ENCODE measurements around the gene LAMC3.
"Not testable (repeated sequence)": the region's sequence is repeated elsewhere in the genome, so short reads cannot be mapped to it uniquely, and the experiment has no call there.

LAMC3 gene

DNA sequence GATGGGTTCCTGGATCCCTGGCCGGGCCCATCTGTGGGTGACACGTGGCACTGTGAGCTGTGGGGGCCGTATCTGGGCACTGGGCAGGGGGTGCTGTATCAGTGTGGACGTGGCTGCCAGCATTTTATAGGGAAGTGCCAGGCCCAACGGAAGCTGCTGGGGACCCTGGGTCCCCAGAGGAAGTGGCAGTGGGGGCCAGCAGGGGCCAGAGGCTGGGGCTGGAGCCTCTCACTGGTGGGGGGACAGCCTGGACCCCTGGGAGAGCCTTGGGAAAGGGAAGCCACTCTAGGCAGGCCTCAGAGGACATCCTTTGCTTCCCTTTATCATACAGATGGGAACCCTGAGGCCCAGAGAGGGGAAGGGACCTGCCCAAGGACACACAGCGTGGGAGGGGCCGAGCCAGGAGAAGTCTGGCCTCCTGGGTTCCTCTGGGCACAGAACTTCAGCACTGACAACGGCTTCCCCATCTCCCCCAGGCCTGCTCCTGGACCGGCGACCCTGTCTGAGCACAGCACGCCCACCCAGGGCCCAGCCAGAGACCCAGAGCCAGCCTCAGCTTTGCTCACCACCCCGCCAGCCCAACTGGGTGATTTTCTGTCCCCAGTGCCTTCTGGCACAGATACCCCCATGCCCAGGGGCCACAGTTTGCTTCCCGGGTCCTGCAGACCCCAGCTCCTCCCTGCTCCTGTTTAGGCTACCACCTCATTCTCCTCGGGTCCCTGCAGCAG is 15.5 kb upstream of the LAMC3 start:
- DNase-seq, result no peak

DNA sequence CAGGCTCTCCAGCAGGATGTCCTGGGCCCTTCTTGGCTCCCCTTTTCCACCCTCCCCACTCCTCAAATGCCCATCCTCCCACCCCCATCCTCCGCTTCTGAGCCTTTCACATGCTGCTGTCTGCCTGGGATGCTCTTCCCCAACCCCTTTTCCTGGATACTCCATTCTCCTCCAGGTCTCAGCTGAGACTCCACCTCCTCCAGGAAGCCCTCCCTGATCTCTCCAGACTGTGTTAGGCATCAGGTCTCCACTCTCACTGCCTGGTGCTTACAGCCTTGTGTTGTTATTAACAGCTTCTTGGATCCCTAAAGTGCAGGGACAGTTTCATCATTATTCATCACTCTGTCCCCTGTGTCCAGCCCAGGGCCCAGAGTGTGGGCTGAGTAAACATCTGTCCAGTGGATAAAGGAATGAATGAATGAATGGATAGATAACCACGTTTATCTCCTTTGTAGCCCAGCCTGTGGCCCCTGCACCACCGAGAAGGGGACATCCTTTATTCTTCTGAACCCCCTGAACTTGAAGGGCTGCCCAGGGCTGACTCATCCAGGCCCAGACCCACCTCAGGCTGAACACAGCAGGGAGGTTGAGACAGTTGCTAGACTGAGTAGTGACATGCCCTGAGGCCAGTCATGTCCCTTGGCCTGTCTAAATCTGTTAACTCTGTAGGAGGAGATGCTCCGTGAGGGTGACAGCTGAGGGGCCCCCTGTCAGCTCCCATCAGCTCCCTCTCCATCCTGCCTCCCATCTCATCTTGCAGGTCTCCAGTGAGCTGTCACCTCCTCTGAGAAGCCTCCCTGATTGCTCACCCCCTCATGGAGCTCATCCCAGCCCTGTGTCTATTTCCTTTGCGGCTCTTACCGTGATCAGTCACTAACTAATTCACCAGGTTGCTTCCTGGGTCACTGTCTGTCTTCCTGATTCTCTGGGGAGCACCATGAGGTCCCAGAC is 14.6 kb upstream of the LAMC3 start:
- no peak for DNase-seq

DNA sequence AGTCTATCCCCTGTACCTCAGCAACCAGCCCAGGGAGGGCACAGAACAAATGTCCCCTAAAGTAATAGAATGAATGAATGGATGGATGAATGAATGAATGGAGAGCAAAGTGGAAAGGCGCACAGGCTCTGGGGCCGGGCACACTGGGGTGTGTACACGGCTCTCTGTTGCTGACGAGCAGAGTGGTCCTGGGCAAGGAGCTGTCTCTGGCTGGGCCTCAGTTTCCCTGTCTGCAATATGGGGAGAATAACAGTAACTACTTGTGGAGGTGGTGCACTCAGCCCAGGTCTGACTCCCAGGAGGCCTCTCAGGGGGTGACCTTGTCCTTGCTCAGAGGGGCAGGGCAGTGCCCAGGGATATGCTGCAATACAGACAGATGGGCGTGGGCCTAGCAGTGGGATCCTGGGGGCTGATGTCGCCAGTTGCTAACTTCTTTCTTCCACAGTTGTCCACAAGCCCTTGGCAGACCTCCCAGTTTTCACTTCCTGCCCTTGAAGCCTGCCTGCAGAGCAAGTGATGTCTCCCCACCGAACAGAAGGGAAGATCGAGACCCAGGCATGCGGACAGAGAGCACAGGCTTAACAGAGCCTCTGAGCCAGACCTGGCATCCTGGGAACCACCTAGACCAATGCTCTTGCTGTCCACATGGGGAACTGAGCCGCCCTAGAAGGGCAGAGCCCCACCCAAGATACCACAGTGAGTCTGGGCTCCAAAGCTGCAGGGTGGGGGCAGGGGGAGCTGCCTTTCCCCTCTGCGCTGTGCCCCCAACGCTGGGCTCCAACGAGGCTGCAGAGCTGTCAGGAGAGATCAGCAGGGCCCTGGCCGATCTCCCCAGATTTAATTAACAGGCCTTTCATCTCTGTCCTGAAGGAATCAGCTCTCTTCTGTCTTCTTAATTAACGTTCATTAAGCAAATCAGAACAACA is 13.6 kb upstream of the LAMC3 start:
- DNase-seq, result peak; percentile 20

DNA sequence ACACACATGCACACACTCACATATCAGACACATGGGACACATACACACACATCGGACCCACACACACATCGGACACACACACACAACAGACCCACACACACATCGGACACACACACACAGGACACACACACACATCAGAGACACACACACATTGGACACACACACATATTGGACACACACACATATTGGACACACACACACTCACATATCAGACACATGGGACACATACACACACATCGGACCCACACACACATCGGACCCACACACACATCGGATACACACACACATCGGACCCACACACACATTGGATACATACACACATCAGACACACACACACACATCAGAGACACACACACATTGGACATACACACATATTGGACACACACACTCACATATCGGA is 12.8 kb upstream of the LAMC3 start:
- no peak for DNase-seq

DNA sequence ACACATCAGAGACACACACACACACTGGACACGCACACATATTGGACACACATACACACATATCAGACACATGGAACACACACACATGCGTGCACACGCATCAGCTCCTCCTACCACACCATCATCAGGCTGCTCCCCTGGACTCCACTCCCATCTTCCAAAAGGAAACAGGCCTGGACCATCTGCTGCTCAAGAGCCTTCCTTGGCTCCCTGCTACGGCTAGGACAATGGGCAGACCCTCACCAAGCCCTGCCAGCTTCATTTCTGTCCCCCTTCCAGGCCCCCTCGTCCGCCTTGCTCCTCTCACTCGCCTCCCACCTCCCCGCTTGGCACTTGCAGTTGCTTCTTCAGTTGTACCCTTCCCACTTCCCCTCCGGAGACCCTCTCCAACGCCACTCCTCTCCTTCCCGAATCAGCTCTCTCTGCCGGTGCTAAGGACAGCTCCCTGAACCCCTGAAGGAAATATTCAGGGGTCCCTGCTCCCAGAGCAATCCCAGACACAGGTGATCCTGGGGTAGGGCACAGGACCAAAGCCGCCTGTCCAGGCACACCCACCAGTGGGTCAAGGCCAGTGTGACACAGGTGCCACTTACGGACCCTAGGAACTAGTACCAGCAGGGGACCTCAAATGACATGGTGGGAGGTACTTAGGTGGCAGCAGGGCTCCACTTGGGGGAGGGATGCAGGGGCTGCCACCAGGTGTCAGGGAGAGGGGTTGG is 12.1 kb upstream of the LAMC3 start:
- DNase-seq, result no peak

DNA sequence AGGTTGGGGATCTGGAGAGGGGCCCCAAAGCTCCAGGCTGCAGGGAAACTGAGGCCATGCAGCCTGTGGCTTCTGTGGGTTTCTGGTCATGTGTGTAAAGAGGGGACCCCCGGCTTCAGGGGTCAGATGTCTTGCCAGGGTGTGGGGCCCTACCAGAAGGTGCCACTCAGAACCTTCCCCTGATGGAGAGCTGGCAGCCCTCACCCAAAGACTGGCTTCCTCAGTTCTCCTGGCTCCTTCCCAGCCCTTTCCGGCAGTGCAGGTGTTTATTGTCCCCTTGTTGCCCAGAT is 11.6 kb upstream of the LAMC3 start:
- no peak for DNase-seq

DNA sequence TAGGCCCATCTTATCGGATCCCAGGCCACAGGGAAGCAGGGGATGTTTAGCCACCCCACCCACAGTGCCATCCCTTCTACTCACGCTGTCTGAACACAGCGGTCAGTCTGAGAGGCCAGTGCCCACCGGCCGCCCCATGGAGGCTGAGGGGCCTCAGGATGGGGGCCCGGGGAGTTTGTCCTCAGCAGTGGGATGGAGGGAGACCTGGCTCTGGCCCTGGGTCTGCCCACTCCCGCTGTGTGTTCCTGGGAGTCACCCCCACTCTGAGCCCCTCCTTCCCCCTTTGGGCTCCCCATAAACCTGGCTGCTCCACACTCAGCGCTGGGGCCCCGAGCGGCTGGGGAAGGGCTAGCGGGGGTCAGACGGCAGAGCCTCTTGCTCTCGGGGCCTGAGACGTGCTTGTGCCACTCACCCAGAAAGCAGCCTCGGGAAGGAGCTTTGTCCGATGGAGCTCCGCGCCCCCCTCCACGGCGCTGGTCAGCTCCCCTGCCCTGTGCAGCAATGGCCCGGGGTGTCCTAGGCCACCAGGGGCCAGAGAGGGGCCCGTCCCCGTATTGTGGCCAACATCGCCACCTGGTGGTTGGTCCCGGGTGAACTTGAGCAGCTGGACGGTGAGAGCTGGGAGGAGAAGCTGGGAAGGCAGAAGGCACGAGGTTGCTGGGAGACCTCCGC is 10.9 kb upstream of the LAMC3 start:
- DNase-seq, result peak; percentile 79

DNA sequence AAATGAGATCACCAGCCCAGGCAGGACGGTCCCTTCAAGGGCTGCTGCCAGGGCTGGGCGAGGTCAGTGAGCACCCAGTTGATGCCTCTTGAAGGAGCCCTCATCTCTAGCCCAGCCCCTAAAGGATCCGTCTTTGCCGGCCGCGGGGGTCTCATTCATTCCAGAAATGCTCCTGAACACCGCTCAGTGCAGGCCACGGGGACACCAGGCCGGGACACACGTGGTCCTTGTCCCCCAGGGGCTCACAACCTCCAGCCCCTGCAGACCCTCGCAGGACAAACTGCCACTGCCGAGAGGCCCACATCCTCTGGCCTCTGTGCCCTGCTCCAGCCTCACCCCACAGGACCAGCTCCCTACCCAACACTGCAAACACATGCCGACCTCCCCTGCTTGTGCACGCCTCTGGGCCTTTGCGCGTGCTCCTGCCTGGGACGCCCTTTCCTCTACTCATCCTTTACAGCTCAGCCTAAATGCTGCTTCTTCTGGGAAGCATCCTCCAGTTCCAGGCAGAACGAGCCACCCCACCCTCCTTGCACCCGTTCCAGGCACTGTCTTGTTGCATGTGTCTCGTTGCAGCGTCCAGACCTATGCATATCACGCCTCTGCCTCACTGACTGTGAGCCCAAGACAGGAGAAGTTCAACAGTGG is 10.3 kb upstream of the LAMC3 start:
- no peak for DNase-seq

DNA sequence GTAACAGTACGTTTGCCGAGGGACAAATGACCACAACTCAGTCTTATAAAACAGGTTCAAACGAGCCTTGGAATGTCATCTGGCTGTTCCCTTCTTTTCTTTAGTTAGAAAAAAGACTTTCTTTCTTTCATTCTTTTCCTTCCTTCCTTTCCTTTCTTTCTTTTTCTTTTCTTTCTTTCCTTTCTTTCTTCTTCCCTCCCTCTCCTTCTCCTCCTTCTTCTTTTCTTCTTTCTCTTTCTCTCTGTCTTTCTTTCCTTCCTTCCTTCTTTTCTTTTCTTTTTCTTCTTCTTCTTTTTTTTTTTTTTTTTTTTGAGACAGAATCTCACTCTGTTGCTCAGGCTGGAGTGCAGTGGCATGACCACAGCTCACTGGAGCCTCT is 9.7 kb upstream of the LAMC3 start:
- no peak for DNase-seq

DNA sequence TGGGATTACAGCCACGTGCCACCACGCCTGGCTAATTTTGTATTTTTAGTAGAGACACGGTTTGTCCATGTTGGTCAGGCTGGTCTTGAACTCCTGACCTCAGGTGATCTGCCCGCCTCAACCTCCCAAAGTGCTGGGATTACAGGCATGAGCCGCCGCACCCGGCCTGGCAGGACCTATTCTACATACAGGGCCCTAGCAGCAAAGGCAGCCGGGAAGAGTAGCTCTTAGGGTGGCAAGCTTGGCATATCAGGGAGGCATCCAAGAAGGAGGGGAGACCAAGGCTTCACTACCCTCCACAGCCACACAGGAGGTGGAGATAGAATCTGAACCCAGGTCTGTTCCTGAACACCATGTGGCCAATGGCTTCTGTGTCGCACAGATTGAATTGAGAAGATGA is 8.4 kb upstream of the LAMC3 start:
- not testable (repeated sequence) for DNase-seq

DNA sequence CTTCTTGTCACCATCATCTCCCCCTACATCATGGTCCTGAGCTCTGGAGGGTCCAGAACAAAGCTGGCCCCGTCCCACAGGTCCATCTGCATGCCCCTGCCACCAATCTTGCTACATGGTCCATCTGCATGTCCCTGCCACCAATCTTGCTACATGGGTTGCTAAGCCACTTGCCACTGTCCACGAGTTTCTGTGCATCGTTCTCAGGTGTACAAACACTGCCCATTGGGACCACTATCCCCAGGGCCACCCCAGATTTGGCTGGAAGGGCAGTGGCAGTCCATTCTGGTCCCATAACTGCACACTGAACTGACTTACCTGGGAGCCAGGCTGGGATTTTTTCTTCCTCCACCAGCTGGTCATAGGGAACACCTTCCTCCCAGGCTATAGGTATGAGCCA is 8.0 kb upstream of the LAMC3 start:
- no peak for DNase-seq

DNA sequence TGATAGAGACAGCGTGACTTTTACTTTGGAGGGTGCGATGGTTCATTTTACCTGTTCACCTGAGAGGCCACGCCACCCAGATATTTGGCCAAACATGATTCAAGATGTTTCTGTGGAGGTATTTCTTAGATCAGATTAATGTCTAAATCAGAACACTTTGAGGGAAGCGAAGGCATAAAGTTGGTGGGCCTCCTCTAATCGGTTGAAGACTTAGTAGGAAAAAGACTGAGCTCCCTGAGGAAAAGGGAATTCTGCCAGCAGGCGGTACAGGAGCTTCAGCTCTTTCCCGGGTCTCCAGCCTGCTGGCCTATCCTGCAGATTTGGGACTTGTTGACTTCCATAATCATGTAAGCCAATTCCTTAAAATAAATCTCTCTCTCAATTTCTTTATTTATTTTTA is 7.0 kb upstream of the LAMC3 start:
- DNase-seq, result no peak

DNA sequence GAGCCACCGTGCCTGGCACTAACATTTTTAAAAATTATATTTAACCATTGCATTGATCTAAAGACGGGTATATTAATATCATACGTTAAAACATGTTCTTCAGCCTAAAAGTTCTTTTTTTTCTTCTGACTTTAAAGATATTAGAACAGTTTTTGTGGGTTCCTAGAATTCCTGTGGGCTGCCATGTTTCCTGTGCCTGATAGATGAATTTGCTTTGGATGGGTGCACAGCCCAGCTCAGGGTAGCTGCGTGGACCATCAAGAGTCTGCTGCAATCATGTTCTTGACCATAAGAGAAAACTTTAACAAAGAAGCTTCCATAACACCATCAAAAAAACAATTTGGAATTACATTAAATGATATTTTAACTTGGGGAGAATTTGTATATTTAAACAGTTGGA is 2.4 kb upstream of the LAMC3 start:
- no peak for DNase-seq

DNA sequence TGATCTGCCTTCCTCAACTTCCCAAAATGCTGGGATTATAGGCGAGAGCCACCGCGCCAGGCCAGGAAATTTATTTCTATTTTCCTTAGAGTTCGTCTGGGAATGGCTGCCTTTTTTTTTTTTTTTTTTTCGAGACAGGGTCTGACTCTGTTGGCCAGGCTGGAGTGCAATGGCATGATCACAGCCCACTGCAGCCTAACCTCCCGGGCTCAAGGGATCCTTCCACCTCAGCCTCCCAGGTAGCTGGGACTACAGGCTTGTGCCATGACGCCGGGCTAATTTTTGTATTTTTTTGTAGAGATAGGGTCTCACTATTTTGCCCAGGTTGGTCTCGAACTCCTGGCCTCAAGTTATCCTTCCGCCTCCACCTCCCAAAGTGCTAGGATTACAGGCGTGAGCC is 888 bp upstream of the LAMC3 start:
- DNase-seq, result no peak

DNA sequence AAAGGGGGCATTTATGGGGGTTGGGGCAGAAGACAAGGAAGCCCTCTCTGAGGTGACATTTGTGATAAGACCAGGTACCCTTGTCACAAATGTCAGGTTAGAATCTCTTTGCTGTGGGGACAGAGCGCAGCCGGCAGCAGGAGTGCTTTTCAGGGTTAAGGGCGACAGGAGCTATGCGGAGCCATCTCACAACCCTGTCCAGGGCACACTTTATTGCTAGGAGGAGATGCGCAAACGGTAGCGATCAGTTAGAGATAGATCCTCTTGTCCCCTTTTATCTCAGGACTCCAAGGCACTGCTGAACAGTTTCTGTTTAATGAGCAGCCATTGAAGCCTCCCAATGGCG is 438 bp upstream of the LAMC3 start:
- DNase-seq, result no peak

DNA sequence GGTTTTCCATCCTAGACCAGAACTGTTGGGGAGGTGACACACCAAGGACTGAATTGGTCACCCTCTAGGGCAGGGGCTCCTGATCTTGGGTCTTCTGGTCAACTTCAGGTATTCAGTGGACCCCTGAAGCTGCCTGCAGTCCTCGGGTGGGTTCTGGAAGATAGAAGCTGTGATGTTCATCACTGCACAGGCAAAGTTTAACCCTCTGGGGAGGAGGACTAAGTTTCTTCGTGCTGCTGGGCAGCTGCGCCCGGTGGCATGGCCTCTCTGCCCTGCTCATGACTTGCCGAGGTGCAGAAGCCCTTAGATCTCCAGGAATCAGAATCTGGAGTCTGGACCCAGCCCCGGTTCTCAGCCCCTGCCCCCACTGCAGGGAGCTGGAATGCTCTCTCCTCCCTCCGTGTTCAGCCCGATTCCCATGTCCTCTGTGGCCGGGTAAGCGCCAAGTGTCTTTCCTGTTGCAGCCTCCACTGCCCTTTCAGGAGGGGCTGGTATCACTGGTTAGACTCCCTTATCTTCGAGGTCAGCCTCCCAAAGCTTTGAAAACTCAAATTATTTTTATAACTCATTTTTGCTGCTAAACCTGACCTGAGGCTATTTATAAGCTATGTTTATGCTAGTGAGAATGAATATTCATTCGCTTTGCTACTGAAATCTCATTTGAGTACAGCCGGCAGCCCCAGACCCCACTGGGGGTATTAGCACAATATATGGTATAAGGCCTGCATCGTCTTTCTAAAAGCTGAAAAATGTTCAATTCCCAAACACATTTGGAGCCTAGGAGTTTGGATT is 1.7 kb downstream of the LAMC3 start:
- no peak for DNase-seq

DNA sequence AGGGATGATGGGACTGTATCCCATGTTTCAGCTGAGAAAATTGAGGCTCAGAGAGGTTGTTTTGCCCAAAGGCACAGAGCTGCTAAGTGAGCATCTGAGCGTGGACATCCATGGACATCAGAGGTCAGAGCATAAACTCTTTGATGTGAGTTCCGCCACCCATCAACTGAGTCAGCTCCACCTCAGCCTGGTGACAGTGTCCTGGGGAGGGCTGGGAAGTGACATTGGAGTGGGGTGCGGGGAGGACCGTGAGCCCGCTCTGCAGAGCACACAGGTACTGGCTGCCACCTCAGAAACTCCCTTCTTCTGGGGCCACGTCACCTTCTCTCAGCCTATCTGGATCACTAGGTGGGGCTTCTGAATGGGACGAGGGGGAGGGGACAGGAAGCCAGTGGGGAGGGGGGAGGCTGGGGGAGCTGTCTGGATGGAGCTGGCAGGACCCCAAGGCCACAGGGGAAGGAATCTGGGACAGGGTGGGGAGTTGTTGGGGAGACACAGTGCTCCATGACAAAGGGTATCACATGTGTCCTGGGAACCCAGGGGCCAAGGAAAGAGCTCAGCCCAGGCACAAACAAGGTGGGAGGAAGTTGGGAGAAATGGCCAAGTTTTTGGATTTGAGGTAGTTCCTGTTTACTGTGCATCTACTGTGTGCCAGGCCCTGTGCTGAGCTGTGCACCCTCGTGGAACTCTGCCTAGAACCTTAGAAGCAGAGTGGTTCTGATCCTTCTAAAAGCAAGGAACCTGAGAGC is 2.5 kb downstream of the LAMC3 start:
- no peak for DNase-seq

DNA sequence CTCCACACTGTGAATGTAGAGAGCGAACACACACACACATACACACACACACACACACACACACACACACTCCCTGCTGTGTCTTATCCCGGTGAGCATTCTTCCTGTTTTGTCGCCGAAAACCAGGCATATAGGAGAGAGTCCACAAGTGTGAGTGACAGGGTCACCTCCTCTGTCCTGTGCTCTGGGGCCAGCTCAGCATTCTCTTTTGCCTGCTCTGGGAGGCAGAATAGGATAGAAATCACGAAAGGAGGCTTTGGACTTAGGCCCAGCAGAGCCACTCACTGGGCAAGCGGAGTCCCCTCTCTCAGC is 3.0 kb downstream of the LAMC3 start:
- no peak for DNase-seq

DNA sequence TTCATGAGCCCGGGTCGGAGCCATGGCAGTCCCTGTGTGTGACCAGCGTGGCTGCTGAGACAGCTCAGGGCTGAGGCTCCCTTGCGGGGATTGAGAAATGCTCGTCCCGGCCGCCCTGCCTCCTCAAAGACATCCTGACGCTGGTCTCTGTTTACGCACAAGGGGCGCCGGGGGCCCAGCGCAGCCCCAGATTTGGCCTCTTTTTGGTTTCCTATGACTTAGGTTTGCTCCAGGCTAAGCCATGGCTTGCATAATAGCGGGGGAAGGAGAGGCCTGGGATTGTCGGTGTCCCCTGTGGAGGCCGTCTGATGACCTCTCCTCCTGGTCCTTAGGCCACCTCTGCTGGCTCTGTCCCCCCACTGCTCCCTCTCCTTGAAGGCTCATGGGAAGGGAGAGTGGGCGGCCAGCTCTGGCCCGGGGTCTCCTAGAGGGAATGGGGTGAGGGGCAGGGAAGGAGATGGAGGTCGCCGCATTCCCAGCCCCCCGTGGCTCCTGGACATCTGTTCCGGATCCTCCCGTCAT is 3.5 kb downstream of the LAMC3 start:
- no peak for DNase-seq
